Iris pigment epithelial cell (primary cell): ENCODE data around the gene OR11A1.

Source experiments
- DNase-seq: peaks from one replicate; pipeline ENCODE4 v3.0.0-alpha.2; 2011; ENCODE audit warnings: low read depth

The OR11A1 gene

DNA sequence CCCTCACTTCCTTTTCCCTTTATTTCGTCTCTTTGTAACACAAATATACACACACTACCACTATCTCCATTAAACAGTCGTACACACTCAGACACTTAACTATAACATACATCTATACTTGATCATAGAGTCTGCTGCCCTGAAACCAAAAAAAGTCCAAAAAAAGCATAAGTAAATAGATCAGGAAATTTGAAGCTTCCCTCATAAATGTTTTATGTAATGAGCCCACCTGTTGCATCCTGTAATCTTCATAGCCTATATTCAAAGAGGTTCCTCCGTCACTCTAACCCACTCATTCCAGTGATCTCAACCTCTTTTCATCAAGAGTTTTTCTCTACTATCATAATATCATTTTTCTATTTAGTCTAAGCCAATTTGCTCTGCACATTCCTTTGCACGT is 68.3 kb downstream of the OR11A1 start:
- DNase-seq, result no peak

DNA sequence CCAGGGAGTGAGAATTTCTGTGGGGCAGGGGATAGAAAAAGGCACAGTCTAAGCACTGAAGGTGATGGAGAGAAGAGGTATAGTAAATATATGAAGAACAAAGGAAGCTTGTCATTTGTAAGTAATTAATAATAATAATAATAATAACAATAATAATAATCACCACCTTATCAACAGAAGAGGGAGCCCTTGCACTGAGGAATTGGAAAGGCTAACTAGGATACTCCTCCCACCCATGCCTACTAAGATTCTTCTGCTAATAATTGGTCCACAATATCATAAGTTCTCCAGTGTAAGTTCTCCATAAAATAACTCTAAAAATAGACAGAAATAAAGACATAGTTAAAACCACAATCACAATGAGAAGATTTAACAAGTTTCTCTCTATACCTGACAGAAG is 80.9 kb downstream of the OR11A1 start:
- DNase-seq, result peak; percentile 11
